Measurements from ENCODE around the gene HLF.

The HLF gene

GRCh38 chr17:55279203-55279602 lies 14.4 kb downstream of the HLF start:
- no peak overlapping the region for H2BK120ac ChIP-seq (ENCODE audit: low read depth, low read length)
- H3K14ac ChIP-seq (ENCODE audit: low read length in 2 of 2) = no peak overlapping the region
- H3K18ac ChIP-seq (ENCODE audit: low read depth in 1 of 2, low read length in 2 of 2) = no peak overlapping the region
- no peaks in the 10 kb centered on the region for H3K4me1 ChIP-seq (ENCODE audit: control insufficient read depth, insufficient read depth, low read depth, low read length)
- no peak overlapping the region for H3K4me2 ChIP-seq (ENCODE audit: low read length, poor library complexity, severe bottlenecking)
- no peaks in the 10 kb centered on the region for H3K79me1 ChIP-seq (replicated peaks; ENCODE audit: low read length, poor library complexity, severe bottlenecking)
- H3K36me3 ChIP-seq (ENCODE audit: control insufficient read depth in 1 of 2, insufficient read depth in 2 of 2, low read depth in 1 of 2, low read length in 2 of 2) = no peaks in the 10 kb centered on the region
- no peak overlapping the region for H2BK15ac ChIP-seq (ENCODE audit: low read depth, poor library complexity, severe bottlenecking)
- H3K9me3 ChIP-seq (ENCODE audit: control insufficient read depth, low read length) = no peaks in the 10 kb centered on the region
- no peak overlapping the region for H2BK12ac ChIP-seq (ENCODE audit: low read length in 2 of 2)
- DNase-seq = no peak
- no peak overlapping the region for H2AK5ac ChIP-seq (ENCODE audit: low read length, severe bottlenecking)
- H3K4ac ChIP-seq (ENCODE audit: low read depth in 1 of 2, low read length in 2 of 2) = no peak overlapping the region
- H4K8ac ChIP-seq (ENCODE audit: low read length) = no peak overlapping the region
- H3K4me3 ChIP-seq (ENCODE audit: insufficient read depth in 1 of 2, low read depth in 1 of 2, low read length in 2 of 2) = no peak overlapping the region
- no peak overlapping the region for H2AFZ ChIP-seq (ENCODE audit: low read depth, low read length)
- WGBS = no CpG with 5 or more reads among the region's 1 CpG
- H4K91ac ChIP-seq (ENCODE audit: low read length) = no peak overlapping the region
- no peaks in the 10 kb centered on the region for H3K27me3 ChIP-seq (ENCODE audit: control insufficient read depth in 1 of 2, insufficient read depth in 1 of 2, low read length in 2 of 2)
- no peak overlapping the region for H3K27ac ChIP-seq (ENCODE audit: low read length, poor library complexity, severe bottlenecking)
- H3K9ac ChIP-seq (ENCODE audit: low read length) = no peak overlapping the region
- H2BK5ac ChIP-seq (ENCODE audit: low read depth, low read length, poor library complexity, severe bottlenecking) = no peak overlapping the region
- H3K23ac ChIP-seq (ENCODE audit: low read length in 2 of 2) = no peak overlapping the region

- Histone ChIP-seq H4K91ac (ENCODE audit: low read length) (no peak overlapping the region), H2BK120ac (ENCODE audit: low read depth, low read length) (no peak overlapping the region), H2AFZ (ENCODE audit: low read depth, low read length) (no peak overlapping the region), H3K79me1 (replicated peaks; ENCODE audit: low read length, poor library complexity, severe bottlenecking) (no peaks in the 10 kb centered on the region), H2BK15ac (ENCODE audit: low read depth, poor library complexity, severe bottlenecking) (no peak overlapping the region), H2BK5ac (ENCODE audit: low read depth, low read length, poor library complexity, severe bottlenecking) (no peak overlapping the region), H2BK12ac (ENCODE audit: low read length in 2 of 2) (no peak overlapping the region), H3K14ac (ENCODE audit: low read length in 2 of 2) (no peak overlapping the region), H3K4ac (ENCODE audit: low read depth in 1 of 2, low read length in 2 of 2) (no peak overlapping the region), H3K27ac (ENCODE audit: low read length, poor library complexity, severe bottlenecking) (no peak overlapping the region), H3K23ac (ENCODE audit: low read length in 2 of 2) (no peak overlapping the region), H3K9ac (ENCODE audit: low read length) (no peak overlapping the region), H2AK5ac (ENCODE audit: low read length, severe bottlenecking) (no peak overlapping the region), H3K4me2 (ENCODE audit: low read length, poor library complexity, severe bottlenecking) (no peak overlapping the region), H3K27me3 (ENCODE audit: control insufficient read depth in 1 of 2, insufficient read depth in 1 of 2, low read length in 2 of 2) (no peaks in the 10 kb centered on the region), H3K4me3 (ENCODE audit: insufficient read depth in 1 of 2, low read depth in 1 of 2, low read length in 2 of 2) (no peak overlapping the region), H3K36me3 (ENCODE audit: control insufficient read depth in 1 of 2, insufficient read depth in 2 of 2, low read depth in 1 of 2, low read length in 2 of 2) (no peaks in the 10 kb centered on the region), H3K18ac (ENCODE audit: low read depth in 1 of 2, low read length in 2 of 2) (no peak overlapping the region), H3K4me1 (ENCODE audit: control insufficient read depth, insufficient read depth, low read depth, low read length) (no peaks in the 10 kb centered on the region), H4K8ac (ENCODE audit: low read length) (no peak overlapping the region), H3K9me3 (ENCODE audit: control insufficient read depth, low read length) (no peaks in the 10 kb centered on the region)
- WGBS = 92% methylated on average over 2 of the region's 2 CpGs
- no peak for DNase-seq
These were observed 15.0 kb downstream of the HLF start for GRCh38 chr17:55279788-55280187.

GRCh38 chr17:55280212-55280611 lies 15.5 kb downstream of the HLF start:
- Histone ChIP-seq H3K4me2 (ENCODE audit: low read length, poor library complexity, severe bottlenecking) (no peak overlapping the region), H3K27ac (ENCODE audit: low read length, poor library complexity, severe bottlenecking) (no peak overlapping the region), H3K4me3 (ENCODE audit: insufficient read depth in 1 of 2, low read depth in 1 of 2, low read length in 2 of 2) (no peak overlapping the region), H4K91ac (ENCODE audit: low read length) (no peak overlapping the region), H3K79me1 (replicated peaks; ENCODE audit: low read length, poor library complexity, severe bottlenecking) (no peaks in the 10 kb centered on the region), H2AFZ (ENCODE audit: low read depth, low read length) (no peak overlapping the region), H3K4me1 (ENCODE audit: control insufficient read depth, insufficient read depth, low read depth, low read length) (no peaks in the 10 kb centered on the region), H3K18ac (ENCODE audit: low read depth in 1 of 2, low read length in 2 of 2) (no peak overlapping the region), H2BK15ac (ENCODE audit: low read depth, poor library complexity, severe bottlenecking) (no peak overlapping the region), H2BK5ac (ENCODE audit: low read depth, low read length, poor library complexity, severe bottlenecking) (no peak overlapping the region), H3K27me3 (ENCODE audit: control insufficient read depth in 1 of 2, insufficient read depth in 1 of 2, low read length in 2 of 2) (no peaks in the 10 kb centered on the region), H2BK120ac (ENCODE audit: low read depth, low read length) (no peak overlapping the region), H3K23ac (ENCODE audit: low read length in 2 of 2) (no peak overlapping the region), H2AK5ac (ENCODE audit: low read length, severe bottlenecking) (no peak overlapping the region), H3K9ac (ENCODE audit: low read length) (no peak overlapping the region), H4K8ac (ENCODE audit: low read length) (no peak overlapping the region), H3K4ac (ENCODE audit: low read depth in 1 of 2, low read length in 2 of 2) (no peak overlapping the region), H2BK12ac (ENCODE audit: low read length in 2 of 2) (no peak overlapping the region), H3K9me3 (ENCODE audit: control insufficient read depth, low read length) (no peaks in the 10 kb centered on the region), H3K36me3 (ENCODE audit: control insufficient read depth in 1 of 2, insufficient read depth in 2 of 2, low read depth in 1 of 2, low read length in 2 of 2) (no peaks in the 10 kb centered on the region), H3K14ac (ENCODE audit: low read length in 2 of 2) (no peak overlapping the region)
- no peak for DNase-seq

- Histone ChIP-seq H3K23ac (ENCODE audit: low read length in 2 of 2) (no peak overlapping the region), H2AFZ (ENCODE audit: low read depth, low read length) (no peak overlapping the region), H3K4me3 (ENCODE audit: insufficient read depth in 1 of 2, low read depth in 1 of 2, low read length in 2 of 2) (no peak overlapping the region), H3K27me3 (ENCODE audit: control insufficient read depth in 1 of 2, insufficient read depth in 1 of 2, low read length in 2 of 2) (no peaks in the 10 kb centered on the region), H4K8ac (ENCODE audit: low read length) (no peak overlapping the region), H2BK15ac (ENCODE audit: low read depth, poor library complexity, severe bottlenecking) (no peak overlapping the region), H2AK5ac (ENCODE audit: low read length, severe bottlenecking) (no peak overlapping the region), H2BK5ac (ENCODE audit: low read depth, low read length, poor library complexity, severe bottlenecking) (no peak overlapping the region), H2BK120ac (ENCODE audit: low read depth, low read length) (no peak overlapping the region), H3K18ac (ENCODE audit: low read depth in 1 of 2, low read length in 2 of 2) (no peak overlapping the region), H3K27ac (ENCODE audit: low read length, poor library complexity, severe bottlenecking) (no peak overlapping the region), H3K4me1 (ENCODE audit: control insufficient read depth, insufficient read depth, low read depth, low read length) (no peaks in the 10 kb centered on the region), H3K36me3 (ENCODE audit: control insufficient read depth in 1 of 2, insufficient read depth in 2 of 2, low read depth in 1 of 2, low read length in 2 of 2) (no peaks in the 10 kb centered on the region), H3K4me2 (ENCODE audit: low read length, poor library complexity, severe bottlenecking) (no peak overlapping the region), H3K79me1 (replicated peaks; ENCODE audit: low read length, poor library complexity, severe bottlenecking) (no peaks in the 10 kb centered on the region), H3K14ac (ENCODE audit: low read length in 2 of 2) (no peak overlapping the region), H2BK12ac (ENCODE audit: low read length in 2 of 2) (no peak overlapping the region), H3K9ac (ENCODE audit: low read length) (no peak overlapping the region), H3K9me3 (ENCODE audit: control insufficient read depth, low read length) (no peaks in the 10 kb centered on the region), H3K4ac (ENCODE audit: low read depth in 1 of 2, low read length in 2 of 2) (no peak overlapping the region), H4K91ac (ENCODE audit: low read length) (no peak overlapping the region)
- no peak for DNase-seq
- WGBS = 90% methylated on average over 8 of the region's 8 CpGs
These were observed 17.1 kb downstream of the HLF start for GRCh38 chr17:55281649-55282378.

Data from mesenchymal stem cell (in vitro differentiated cells and primary cell).